Bladder microvascular endothelial cell (primary cell): ENCODE measurements around the gene PLA2G12B. TPM values are rescaled to one million over a fixed set of nuclear protein-coding genes. Genes with fewer than 3 reads are reported as not detected.

Source experiments
- total RNA-seq: library from RNA; depleted of rRNA; stranded (reverse); fragments of >200 nt; gene quantifications from 2 replicates; pipeline ENCODE4 v1.2.3, GENCODE V29; 2014

PLA2G12B gene, protein sequence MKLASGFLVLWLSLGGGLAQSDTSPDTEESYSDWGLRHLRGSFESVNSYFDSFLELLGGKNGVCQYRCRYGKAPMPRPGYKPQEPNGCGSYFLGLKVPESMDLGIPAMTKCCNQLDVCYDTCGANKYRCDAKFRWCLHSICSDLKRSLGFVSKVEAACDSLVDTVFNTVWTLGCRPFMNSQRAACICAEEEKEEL
- 0.13 and 0.16 TPM in 2 replicates for total RNA-seq

DNA sequence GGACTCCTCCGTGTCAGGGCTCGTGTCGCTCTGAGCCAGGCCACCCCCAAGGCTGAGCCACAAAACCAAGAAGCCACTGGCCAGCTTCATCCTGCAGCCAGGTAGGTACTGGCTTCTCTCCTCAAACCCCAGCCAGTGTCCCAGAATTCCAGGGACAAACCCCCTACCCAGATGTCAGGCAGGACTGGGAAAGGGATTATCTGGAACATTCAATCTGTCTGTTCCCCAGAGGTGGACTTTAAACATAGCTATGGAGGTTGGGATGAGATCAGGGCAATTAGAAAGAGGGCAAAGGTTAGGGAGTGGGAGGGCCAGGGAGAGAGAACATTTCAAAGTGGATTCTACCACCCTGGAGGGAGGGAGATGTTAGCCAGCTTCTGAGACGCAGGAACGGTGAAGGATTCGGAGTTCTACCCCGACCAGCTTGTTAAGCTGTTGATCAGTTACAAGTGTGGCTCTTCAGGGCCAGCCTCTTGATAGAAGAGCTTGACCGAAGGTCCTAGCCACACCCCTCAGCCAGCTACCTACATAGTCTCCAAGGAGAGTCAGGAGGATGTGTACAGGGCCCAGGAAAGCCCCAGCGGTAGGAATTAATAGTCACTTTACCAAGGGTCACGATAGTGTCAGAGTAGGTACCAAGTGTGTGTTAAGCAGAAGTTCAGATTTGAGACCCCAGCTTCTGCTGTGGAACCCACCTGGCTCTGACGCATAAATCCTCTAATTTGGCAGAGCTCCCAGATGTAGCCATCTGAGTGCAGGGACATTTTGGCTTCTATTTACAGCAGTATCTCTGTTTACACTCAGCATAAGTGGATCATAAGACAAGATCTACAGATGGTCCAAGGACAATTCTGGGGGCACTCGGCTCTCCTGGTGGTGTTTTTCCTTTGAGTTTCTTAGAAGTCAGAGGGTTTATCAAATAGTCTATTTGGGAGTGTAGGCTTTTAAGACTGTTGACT, at the start of gene PLA2G12B:
Gene PLA2G12B, minus strand, starts transcription at position 211 of the 959 bp plus-strand sequence. Its CDS starts 121 bp downstream, at position 90.

DNA sequence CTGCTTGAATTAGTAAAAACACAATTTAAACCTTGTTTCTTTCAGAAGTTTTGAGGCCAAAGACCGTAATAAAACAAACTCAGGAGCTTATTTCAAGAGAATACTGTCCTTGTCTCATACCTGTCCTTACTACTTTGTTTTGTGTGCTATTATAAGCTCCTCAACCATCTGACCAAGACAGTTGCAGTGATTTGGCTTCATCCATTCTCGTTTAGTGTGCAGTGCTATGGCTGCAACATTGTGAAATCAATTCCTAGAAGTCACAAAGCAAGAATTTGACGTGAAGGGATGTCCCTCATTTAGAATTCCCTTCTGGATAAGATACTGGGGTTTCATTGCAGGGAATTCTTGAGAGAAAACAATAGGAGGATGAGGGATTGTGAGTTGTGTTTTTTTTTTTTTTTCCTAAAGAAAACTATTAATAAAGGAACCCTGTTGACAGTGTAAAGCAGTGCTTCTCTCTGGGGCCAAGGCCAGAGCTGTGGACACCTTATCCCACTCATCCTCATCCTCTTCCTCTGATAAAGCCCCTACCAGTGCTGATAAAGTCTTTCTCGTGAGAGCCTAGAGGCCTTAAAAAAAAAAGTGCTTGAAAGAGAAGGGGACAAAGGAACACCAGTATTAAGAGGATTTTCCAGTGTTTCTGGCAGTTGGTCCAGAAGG, 61.3 kb downstream of the PLA2G12B start, which contains the start of gene OIT3:
Gene OIT3, plus strand, starts transcription at position 604 of the 663 bp plus-strand sequence. CDS start 60 bp downstream, outside the sequence.

Other genes starting within 250 kb of the PLA2G12B start
- gene OIT3, start 61.1 kb downstream of the PLA2G12B start, total RNA-seq: 0.13 and 0.32 TPM in 2 replicates
- 49.4 and 118 TPM in 2 replicates for gene P4HA1, start 142.1 kb upstream of the PLA2G12B start, total RNA-seq
- gene NUDT13, start 155.6 kb upstream of the PLA2G12B start, total RNA-seq: 1.4 and 1.9 TPM in 2 replicates
- gene ECD, start 213.2 kb upstream of the PLA2G12B start, total RNA-seq: 17.3 and 28.0 TPM in 2 replicates
- gene FAM149B1, start 213.3 kb upstream of the PLA2G12B start, total RNA-seq: 22.5 and 42.9 TPM in 2 replicates